Smooth muscle cell (in vitro differentiated cells): ENCODE measurements around the gene TMEM187. TPM values are rescaled to one million over a fixed set of nuclear protein-coding genes. Genes with fewer than 3 reads are reported as not detected.

ENCODE experiments used
- DNase-seq: peaks from one replicate; lab custom pipeline; 2025; ENCODE audit not compliant: unreplicated experiment; lab: John Stamatoyannopoulos, UW
- H2AFZ ChIP-seq: fragments of 200-600 bp; sonication (generic); 2 replicates; pipeline ENCODE4 v1.6.0; 2016; ENCODE audit warnings: antibody characterized with exemption, low read depth, mild to moderate bottlenecking
- H3F3A ChIP-seq: fragments of 200-600 bp; sonication (generic); 2 replicates; pipeline ENCODE4 v1.6.0; 2017; ENCODE audit warnings: antibody characterized with exemption, low read depth
- H3K27ac ChIP-seq: fragments of 200-600 bp; sonication (generic); 2 replicates; pipeline ENCODE4 v1.5.1; 2016; ENCODE audit warnings: low read depth, mild to moderate bottlenecking
- H3K27me3 ChIP-seq: fragments of 200-600 bp; sonication (generic); 2 replicates; pipeline ENCODE4 v1.6.1; 2016; ENCODE audit warnings: low read depth, mild to moderate bottlenecking
- H3K36me3 ChIP-seq: fragments of 200-600 bp; sonication (generic); 2 replicates; pipeline ENCODE4 v1.5.1; 2016; ENCODE audit warnings: low read depth
- H3K4me1 ChIP-seq: fragments of 200-600 bp; sonication (generic); 2 replicates; pipeline ENCODE4 v1.5.1; 2016; ENCODE audit warnings: low read depth
- H3K4me2 ChIP-seq: fragments of 200-600 bp; sonication (generic); 2 replicates; pipeline ENCODE4 v1.6.0; 2016; ENCODE audit warnings: mild to moderate bottlenecking
- H3K4me3 ChIP-seq: fragments of 200-600 bp; sonication (generic); 2 replicates; pipeline ENCODE4 v1.5.1; 2016; ENCODE audit warnings: mild to moderate bottlenecking
- H3K79me2 ChIP-seq: fragments of 200-600 bp; sonication (generic); 2 replicates; pipeline ENCODE4 v1.6.0; 2016; ENCODE audit warnings: low read depth, mild to moderate bottlenecking
- H3K9ac ChIP-seq: fragments of 200-600 bp; sonication (generic); 2 replicates; pipeline ENCODE4 v1.6.0; 2016; ENCODE audit warnings: low read depth
- H3K9me3 ChIP-seq: fragments of 200-600 bp; sonication (generic); replicated peaks from 2 replicates; pipeline ENCODE4 v1.5.1; 2016; ENCODE audit warnings: low read depth
- H4K20me1 ChIP-seq: fragments of 200-600 bp; sonication (generic); 2 replicates; pipeline ENCODE4 v1.6.0; 2016; ENCODE audit warnings: low read depth
- WGBS: methylation state at CpG from one replicate; pipeline ENCODE4 v1.1.7; 2016; ENCODE audit warnings: low lambda C conversion rate; 5-methylcytosine and 5-hydroxymethylcytosine counted together
- polyA plus RNA-seq: library from polyadenylated mRNA; unstranded; fragments of >200 nt; fragmentation: Nextera tagmentation; extraction: Ambion mirVana; gene quantifications from 2 replicates; pipeline ENCODE4 v1.2.1, GENCODE V29; 2016
- total RNA-seq: library from RNA; depleted of rRNA; stranded (reverse); fragments of >200 nt; gene quantifications from 2 replicates; pipeline ENCODE4 v1.2.3, GENCODE V29; 2014
- TF ChIP-seq, protein P1 (sequence below): fragments of 200-600 bp; sonication (generic); IDR thresholded peaks from 2 replicates; pipeline ENCODE4 v1.5.1; 2017; ENCODE audit warnings: borderline replicate concordance, mild to moderate bottlenecking, antibody characterized with exemption; ENCODE audit not compliant: insufficient read depth, poor library complexity, severe bottlenecking

Gene TMEM187
- total and polyA plus RNA-seq, 2 experiments from 2014 or later, result 6.2 to 9.8 TPM

- Histone ChIP-seq H2AFZ (no peak overlapping the region), H3F3A (no peaks in the 10 kb centered on the region), H3K4me2 (no peak overlapping the region), H3K36me3 (no peaks in the 10 kb centered on the region), H3K9ac (no peak overlapping the region), H3K27ac (no peak overlapping the region), H3K4me1 (no peaks in the 10 kb centered on the region), H3K27me3 (no peaks in the 10 kb centered on the region), H3K9me3 (no peaks in the 10 kb centered on the region), H4K20me1 (no peaks in the 10 kb centered on the region), H3K4me3 (no peak overlapping the region), H3K79me2 (peaks cover under 1% of the 10 kb centered on the region)
- WGBS, result 76% methylated on average over 20 of the region's 20 CpGs
- DNase-seq, result no peak
- TF ChIP-seq, protein P1, sequence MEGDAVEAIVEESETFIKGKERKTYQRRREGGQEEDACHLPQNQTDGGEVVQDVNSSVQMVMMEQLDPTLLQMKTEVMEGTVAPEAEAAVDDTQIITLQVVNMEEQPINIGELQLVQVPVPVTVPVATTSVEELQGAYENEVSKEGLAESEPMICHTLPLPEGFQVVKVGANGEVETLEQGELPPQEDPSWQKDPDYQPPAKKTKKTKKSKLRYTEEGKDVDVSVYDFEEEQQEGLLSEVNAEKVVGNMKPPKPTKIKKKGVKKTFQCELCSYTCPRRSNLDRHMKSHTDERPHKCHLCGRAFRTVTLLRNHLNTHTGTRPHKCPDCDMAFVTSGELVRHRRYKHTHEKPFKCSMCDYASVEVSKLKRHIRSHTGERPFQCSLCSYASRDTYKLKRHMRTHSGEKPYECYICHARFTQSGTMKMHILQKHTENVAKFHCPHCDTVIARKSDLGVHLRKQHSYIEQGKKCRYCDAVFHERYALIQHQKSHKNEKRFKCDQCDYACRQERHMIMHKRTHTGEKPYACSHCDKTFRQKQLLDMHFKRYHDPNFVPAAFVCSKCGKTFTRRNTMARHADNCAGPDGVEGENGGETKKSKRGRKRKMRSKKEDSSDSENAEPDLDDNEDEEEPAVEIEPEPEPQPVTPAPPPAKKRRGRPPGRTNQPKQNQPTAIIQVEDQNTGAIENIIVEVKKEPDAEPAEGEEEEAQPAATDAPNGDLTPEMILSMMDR, result peak; percentile 81
These were observed 41.2 kb downstream of the TMEM187 start for GRCh38 chrX:154013614-154014360.

DNA sequence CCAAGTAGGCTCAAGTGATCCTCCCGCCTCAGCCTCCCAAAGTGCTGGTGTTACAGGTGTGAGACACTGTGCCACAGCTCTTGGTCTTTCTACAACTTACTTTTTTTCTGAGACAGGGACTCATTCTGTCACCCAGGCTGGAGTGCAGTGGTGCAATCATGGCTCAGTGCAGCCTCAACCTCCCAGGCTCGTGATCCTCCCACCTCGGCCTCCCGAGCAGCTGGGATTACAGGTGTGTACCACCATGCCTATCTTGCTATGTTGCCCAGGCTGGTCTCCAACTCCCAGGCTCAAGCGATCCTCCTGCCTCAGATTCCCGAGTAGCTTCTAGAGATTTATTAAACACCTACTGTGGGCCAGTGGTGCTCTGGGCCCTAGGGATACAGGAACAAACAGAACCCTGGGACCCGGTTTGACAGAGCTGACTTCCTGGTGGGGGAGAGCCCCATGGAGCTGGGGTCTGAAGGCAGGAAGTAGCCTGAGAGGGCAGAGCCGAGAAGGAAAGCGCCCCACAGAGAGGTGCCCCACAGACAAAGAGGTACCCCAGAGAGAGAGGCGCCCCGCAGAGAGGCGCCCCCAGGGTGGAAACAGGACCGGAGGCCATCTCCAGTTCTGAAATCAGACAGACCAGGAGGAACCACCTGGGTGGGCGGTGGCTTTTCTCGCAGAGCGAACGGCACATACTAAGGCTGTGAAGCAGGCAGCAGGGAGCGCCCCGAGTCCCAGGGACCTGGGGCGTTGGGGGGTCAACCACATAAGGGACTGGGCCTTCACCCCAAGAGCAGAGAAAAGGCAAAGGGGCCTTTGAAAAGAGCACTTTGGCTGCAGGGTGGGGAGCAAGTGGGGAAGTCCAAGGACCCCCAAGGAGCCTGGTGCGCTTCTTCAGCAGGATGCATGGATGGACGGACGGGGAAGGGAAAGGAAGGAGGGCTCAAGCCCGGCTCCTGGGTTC is 42.2 kb downstream of the TMEM187 start:
- H3K4me1 ChIP-seq, result no peaks in the 10 kb centered on the region
- 90% methylated on average over 24 of the region's 24 CpGs for WGBS

DNA sequence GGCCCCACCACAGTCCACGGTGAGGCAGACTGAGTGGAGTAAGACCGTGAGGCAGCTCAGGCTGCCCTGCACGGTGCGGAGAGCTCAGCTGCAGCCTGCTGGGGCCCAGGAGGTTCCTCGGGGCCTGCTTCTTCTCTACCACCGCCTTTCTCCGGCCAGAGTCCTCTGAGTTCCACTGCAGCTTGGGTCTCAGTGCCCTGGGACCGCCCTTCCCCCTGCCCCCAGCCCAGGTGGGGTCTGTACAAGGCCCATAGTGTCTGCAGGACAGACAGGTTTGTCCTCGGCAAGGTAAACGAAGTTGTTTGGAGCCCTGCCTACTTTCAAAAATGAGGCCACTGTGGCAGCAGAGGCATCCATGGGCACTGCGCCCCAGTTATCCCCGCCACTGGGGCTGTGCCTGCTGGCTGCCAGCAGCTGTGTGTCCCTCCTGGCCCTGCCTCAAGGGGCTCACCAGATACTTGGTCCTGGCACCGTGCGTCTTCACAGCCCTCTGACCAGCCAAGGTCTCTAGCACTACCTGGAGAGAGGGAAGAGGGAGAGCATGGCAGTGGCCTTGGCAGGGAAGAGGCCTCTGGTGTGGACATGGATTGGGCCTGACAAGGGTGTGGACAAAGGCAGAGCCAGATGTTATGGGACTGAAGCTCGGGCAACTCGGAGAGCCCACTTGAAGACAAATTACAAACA is 43.2 kb downstream of the TMEM187 start:
- H3K9ac ChIP-seq, result no peak overlapping the region
- no peaks in the 10 kb centered on the region for H3K27me3 ChIP-seq
- peaks cover 6% of the 10 kb centered on the region for H3K79me2 ChIP-seq
- TF ChIP-seq, protein P1, result no peak
- no peak overlapping the region for H3K27ac ChIP-seq
- no peaks in the 10 kb centered on the region for H3K36me3 ChIP-seq
- H3K4me2 ChIP-seq, result no peak overlapping the region
- H3K4me1 ChIP-seq, result peaks cover 5% of the 10 kb centered on the region
- no peak overlapping the region for H3K4me3 ChIP-seq
- no peaks in the 10 kb centered on the region for H3K9me3 ChIP-seq
- 82% methylated on average over 16 of the region's 16 CpGs for WGBS
- DNase-seq, result no peak
- no peaks in the 10 kb centered on the region for H4K20me1 ChIP-seq
- H3F3A ChIP-seq, result no peaks in the 10 kb centered on the region
- H2AFZ ChIP-seq, result no peak overlapping the region

More for the DNA sequence above, 42.2 kb downstream of the TMEM187 start:
- H3K36me3 ChIP-seq, result no peaks in the 10 kb centered on the region
- H3K27me3 ChIP-seq, result no peaks in the 10 kb centered on the region
- no peak overlapping the region for H3K27ac ChIP-seq
- H4K20me1 ChIP-seq, result no peaks in the 10 kb centered on the region
- H3K9ac ChIP-seq, result no peak overlapping the region
- H2AFZ ChIP-seq, result no peak overlapping the region
- H3K9me3 ChIP-seq, result no peaks in the 10 kb centered on the region
- no peak overlapping the region for H3K4me3 ChIP-seq
- peaks cover 6% of the 10 kb centered on the region for H3K79me2 ChIP-seq
- no peak overlapping the region for H3K4me2 ChIP-seq
- no peak for DNase-seq
- no peaks in the 10 kb centered on the region for H3F3A ChIP-seq
- TF ChIP-seq, protein P1, result no peak
